ENCODE measurements around the gene DNAJB11.
A peak's percentile ranks its signal among the peaks of the same experiment; 100 is the strongest.

The DNAJB11 gene

GRCh38 chr3:186598108-186598784, 27.7 kb downstream of the DNAJB11 start:
- DNase-seq = no peak

DNA sequence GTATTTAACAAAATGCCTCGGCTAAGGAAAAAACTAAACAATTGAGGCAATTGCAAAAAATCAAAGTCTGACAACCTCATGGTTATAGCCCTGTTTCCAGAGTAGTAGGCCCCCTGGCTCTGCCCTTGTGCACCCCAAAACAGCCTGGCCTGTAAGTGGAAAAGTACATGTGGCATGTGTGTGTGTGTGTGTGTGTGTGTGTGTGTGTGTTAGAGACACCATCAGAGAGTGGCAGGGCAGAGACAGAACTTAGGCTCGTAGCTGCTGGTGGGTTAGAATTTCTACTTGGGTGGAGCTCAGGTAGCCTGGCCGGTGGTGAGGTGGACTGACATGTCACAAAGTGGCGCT, 28.2 kb downstream of the DNAJB11 start:
- no peak for DNase-seq

- no peak for DNase-seq
These were observed 28.7 kb downstream of the DNAJB11 start for GRCh38 chr3:186599142-186599784.

GRCh38 chr3:186599785-186600166, 29.3 kb downstream of the DNAJB11 start:
- no peak for DNase-seq

DNA sequence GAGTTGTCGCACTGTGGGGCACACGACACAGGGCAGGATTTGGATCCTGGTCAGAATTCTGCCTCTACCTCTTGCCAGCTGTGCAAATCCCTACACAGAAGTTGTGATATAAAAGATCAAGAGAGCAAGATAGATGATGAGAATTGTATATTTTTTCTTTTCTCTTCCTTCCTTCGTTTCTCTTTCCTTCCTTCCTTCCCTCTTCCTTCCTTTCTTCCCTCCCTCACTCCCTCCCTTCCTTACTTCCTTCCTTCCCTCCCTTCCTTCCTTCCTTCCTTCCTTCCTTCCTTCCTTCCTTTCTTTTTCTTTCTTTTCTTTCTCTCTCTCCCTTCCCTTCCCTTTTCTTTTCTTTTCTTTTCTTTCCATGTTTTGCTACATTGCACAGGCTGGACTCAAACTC, 30.4 kb downstream of the DNAJB11 start:
- DNase-seq = no peak

GRCh38 chr3:186603159-186603558, 32.6 kb downstream of the DNAJB11 start:
- no peak for DNase-seq

DNA sequence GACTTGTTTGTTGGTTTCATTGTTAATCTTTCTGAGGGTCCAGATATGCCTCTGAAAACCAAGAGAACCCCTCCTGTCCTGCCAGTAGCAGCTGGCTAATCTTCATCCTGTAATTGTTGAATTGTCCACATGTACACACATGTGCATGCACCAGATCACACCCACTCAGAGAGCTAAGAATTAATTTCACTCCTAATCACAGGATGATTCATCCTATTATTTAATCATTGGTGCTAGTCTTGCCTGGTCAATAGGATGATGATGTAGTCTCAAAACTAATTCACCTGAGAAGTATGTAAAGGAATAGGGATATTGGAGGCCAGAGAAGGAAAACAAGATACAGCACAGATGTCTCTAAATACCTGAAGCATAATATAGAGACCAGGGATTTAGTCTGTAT, 34.6 kb downstream of the DNAJB11 start:
- no peak for DNase-seq

- DNase-seq = no peak
These were observed 35.3 kb downstream of the DNAJB11 start for GRCh38 chr3:186605561-186606545.

- no peak for DNase-seq
These were observed 38.2 kb downstream of the DNAJB11 start for GRCh38 chr3:186608624-186609215.

GRCh38 chr3:186609247-186609868, 38.8 kb downstream of the DNAJB11 start:
- DNase-seq = no peak

- DNase-seq = no peak
These were observed 41.5 kb downstream of the DNAJB11 start for GRCh38 chr3:186612065-186612464.

DNA sequence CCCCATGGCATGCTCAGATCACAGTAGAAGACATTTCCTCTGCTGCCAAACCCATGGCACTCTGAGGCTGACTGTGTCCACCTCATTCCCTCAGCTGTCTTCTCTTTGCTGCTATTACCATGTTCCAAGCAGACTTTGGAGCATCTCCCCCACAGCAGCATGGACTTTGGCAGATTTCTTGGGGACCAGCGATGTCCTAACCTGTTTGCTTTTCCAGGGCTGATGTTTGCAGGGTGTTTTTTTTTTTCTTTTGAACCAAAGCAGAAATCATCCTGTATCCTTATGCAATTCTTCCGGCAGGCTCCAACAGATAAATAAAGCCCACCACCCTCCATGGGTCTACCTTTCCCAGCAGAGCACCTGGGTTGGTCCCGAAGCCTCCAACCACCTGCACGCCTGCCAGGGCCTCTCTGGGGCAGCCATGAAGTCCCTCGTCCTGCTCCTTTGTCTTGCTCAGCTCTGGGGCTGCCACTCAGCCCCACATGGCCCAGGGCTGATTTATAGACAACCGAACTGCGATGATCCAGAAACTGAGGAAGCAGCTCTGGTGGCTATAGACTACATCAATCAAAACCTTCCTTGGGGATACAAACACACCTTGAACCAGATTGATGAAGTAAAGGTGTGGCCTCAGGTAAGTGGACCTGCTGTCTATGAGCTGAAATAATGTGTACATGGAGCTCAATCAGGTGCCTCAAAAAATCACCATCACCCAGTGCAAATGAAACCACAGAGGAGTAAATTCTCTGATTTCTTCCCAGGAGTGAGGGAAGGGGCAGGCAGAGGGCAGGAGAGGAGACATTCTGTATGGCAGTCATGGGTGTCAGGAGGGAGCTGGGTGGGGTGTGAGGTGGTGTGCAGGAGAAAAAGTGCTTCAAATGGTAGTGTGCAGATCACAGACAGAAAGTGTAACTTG, 42.5 kb downstream of the DNAJB11 start, which contains the start of gene AHSG:
Gene AHSG (plus strand): TSS at position 340 of the 916 bp plus-strand sequence. CDS start 82 bp downstream, at position 422.
- no peak for DNase-seq

- DNase-seq = no peak
These were observed 43.2 kb downstream of the DNAJB11 start for GRCh38 chr3:186613637-186614265.

- DNase-seq = no peak
These were observed 43.7 kb downstream of the DNAJB11 start for GRCh38 chr3:186614266-186614596.

DNA sequence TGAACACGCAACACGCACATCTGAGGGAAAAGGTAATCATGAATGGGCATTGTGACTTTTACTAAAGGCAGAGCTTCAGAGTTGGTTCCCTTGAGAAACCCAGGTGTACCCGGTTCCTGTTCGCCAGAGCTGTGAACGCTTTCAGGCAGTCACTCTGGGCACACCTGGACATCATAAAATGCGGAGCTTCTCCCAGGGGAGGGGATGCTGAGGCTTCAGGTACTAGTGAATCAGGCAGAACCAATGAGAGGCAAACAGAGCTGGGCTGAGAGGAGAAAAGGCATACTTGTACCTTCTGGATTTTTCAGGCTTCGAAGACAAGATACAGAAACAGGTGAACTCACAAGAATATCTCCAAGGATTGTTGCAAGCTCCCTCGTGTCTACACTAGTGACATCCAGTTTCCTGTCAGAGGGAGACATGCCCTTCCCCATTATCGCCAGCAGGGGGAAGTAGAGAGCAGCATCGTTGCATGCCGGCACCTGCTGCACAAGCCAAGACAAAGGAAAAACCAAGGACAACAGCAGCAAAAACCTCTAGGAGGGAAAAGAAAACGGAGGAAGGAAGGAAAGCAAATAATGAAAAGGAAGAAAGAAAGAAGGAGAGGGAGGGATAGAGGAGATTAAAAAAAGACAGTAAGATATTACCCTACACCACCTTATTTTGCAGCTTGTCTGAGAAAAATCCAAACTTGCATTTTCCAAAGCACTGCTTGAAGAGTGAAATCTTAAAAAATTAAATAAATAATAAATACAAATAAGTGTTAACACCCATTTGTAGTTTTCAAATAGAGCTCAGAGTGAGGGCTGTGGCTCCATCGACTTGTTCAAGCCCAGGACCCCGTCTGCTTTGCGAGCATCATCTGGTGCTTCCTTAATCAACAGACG, 44.3 kb downstream of the DNAJB11 start:
- peak; percentile 80 for DNase-seq

DNA sequence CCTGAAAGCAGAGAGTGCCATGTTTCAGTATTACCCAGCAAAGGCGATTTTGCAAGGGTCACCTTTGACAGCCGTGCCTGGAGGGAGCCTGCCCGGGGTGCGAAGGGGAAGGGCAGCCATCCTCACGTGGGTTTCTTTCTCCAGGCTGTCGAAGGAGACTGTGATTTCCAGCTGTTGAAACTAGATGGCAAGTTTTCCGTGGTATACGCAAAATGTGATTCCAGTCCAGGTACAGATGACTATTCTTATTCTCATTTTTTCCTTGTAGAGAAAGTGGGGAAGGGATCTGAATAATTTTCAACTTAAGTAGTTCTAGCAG, 45.7 kb downstream of the DNAJB11 start:
- DNase-seq = no peak

GRCh38 chr3:186617036-186617946, 46.8 kb downstream of the DNAJB11 start:
- peak; percentile 86 for DNase-seq

- DNase-seq = no peak
These were observed 47.9 kb downstream of the DNAJB11 start for GRCh38 chr3:186618318-186618938.

- no peak for DNase-seq
These were observed 49.3 kb downstream of the DNAJB11 start for GRCh38 chr3:186619787-186620212.

All from CD4-positive, alpha-beta T cell treated with Interleukin-10 for 1 hour (primary cell).